RKO (cell line): ENCODE data around the gene ZKSCAN5.
"Not testable (repeated sequence)": the region's sequence is repeated elsewhere in the genome, so short reads cannot be mapped to it uniquely, and the experiment has no call there.

Experiments used
- DNase-seq: peaks from one replicate; pipeline ENCODE4 v3.0.0-alpha.2; 2016; ENCODE audit warnings: low spot score

ZKSCAN5 gene

GRCh38 chr7:99551767-99552463, 47.5 kb downstream of the ZKSCAN5 start, which contains the start of gene FAM200A:
Gene FAM200A, minus strand, starts transcription at chr7:99552114. Its CDS starts 3,707 bp downstream, at chr7:99548407.
- DNase-seq = peak; percentile 97

DNA sequence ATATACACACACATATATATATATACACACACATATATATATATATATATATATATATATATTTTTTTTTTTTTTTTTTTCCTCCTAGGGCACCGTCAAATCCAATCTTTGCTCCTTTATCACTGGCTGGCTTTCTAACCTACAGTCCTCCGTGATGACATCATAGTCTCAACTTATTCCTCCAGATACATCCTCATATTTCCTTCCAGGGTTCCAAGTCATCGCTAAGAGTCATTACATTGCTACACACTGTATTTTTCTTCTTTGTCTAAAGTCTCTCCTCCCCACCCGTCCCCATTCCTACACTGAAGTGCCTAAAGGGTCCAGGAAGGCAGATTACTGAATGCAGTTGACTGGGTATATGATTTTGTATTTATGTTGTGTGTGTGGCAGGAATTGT, 48.6 kb downstream of the ZKSCAN5 start:
- peak; percentile 51 for DNase-seq

- DNase-seq = no peak
These were observed 50.5 kb downstream of the ZKSCAN5 start for GRCh38 chr7:99554939-99555338.

DNA sequence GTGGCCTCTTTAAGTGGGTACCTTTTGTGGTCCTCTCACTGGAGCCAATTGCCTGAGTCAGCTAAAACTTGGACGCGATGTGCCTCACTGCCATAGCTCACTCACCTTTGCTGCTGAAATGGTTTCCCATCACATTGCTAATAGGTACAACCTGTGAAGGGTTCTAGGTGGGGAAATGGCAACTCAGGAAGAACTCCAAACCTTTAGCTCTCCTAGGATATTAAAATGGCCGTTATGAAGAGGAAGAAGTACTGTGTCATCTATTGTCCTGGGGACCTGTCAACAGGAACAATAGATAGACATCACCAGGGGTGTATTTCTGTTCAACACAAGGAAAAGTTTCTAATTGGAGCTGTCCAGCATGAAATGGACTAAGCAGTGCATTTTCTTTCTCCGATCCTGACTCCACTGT, 52.7 kb downstream of the ZKSCAN5 start:
- DNase-seq = peak; percentile 58

GRCh38 chr7:99557940-99558305, 53.5 kb downstream of the ZKSCAN5 start:
- DNase-seq = no peak

- peak; percentile 94 for DNase-seq
These were observed 54.1 kb downstream of the ZKSCAN5 start, which contains the start of gene ZNF655 for GRCh38 chr7:99558306-99559174. Gene ZNF655, plus strand, starts transcription at chr7:99558642. Its CDS starts 1,918 bp downstream, at chr7:99560560.

GRCh38 chr7:99559175-99559915, 54.9 kb downstream of the ZKSCAN5 start:
- peak; percentile 65 for DNase-seq

DNA sequence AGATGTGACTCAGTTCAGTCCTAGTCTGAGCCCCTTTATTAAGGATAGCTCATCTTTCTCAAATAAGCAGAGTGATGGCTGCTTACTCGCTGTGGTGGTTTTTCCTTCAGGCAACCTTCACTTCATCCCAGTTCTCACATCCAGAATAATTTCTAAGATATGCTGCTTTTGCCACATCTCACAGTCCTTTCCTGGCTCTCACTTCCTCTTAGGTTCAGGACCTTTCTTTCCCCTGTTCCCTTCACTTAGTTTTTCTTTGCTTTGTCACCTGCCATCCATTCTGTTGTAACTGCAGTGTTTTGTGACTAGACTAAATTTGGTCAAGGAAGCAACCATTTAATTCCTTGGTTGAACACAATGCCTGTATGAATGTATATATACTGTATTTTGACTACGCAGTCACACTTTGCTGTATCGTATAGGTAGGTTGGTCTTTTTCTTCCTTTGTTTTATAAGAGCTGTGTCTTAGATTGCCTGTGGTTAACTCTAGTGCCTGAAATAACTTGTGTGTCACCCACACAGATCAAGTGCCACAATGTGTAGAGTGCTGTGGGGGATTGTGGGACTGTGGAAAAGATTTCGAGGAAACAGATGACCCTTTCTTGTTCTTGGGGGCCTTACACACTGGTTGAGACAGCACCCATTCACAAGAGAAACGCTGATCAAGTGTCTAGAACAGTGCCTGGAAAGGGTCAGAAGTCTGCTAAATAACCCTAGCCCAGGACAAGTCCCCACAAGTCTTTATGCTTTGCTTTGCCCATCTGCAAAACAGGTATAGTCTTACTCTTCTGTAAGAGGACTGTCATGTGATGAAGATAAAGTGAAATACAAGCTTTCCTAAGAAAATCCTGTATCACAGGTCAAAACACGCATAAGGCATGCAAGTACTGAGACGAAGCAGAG, 56.6 kb downstream of the ZKSCAN5 start:
- peak; percentile 39 for DNase-seq

DNA sequence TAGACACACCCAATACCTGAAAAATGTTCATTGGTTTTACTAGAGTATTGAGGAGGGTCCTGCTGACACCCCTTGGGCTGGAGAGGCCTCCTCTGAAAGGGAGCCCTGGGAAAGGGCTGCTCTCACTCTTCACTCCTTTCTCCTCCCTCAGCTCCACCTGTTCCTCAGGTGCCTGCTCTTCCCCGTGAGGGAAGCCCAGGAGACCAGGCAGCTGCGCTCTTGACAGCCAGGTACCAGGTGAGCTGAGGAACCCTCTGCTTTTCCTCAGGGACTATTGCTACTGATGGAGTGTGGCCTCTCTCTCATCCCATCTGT, 57.2 kb downstream of the ZKSCAN5 start:
- no peak for DNase-seq

DNA sequence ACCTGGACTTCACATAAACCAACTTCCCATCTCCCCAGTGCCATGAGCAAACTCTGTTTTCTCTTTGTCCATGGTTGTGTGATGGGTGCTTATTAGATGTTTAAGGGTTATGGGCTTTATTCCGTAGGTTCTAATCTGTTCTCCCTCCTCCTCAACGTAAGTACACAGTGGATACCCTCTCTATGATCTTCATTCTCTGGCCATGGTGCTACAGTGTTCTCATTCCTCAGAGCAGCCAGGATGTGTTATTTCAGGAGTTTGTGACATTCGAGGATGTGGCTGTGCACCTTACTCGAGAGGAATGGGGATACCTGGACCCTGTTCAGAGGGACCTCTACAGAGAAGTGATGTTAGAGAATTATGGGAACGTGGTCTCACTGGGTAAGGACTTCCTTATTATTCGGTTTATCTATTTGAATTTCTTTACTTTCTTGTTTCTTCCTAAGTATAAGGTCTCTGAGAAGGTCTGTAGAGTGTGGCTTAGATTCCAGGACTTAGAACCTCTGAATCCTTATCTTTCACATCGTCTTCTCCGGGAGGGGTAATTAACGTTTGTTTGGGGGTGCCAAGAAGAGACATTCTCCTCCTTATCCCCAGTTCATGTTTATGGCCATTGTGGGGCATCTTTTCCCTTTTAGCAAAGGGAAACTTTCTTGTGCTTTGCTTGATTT, 57.8 kb downstream of the ZKSCAN5 start:
- DNase-seq = peak; percentile 31

GRCh38 chr7:99562832-99563231, 58.4 kb downstream of the ZKSCAN5 start:
- peak; percentile 100 for DNase-seq

GRCh38 chr7:99563650-99564049, 59.2 kb downstream of the ZKSCAN5 start:
- no peak for DNase-seq

GRCh38 chr7:99568770-99569169, 64.3 kb downstream of the ZKSCAN5 start:
- DNase-seq = not testable (repeated sequence)

- no peak for DNase-seq
These were observed 67.3 kb downstream of the ZKSCAN5 start for GRCh38 chr7:99571768-99572167.

GRCh38 chr7:99573257-99573656, 68.8 kb downstream of the ZKSCAN5 start:
- DNase-seq = no peak

GRCh38 chr7:99576251-99576650, 71.8 kb downstream of the ZKSCAN5 start:
- DNase-seq = no peak

- no peak for DNase-seq
These were observed 75.0 kb downstream of the ZKSCAN5 start for GRCh38 chr7:99579281-99579955.

DNA sequence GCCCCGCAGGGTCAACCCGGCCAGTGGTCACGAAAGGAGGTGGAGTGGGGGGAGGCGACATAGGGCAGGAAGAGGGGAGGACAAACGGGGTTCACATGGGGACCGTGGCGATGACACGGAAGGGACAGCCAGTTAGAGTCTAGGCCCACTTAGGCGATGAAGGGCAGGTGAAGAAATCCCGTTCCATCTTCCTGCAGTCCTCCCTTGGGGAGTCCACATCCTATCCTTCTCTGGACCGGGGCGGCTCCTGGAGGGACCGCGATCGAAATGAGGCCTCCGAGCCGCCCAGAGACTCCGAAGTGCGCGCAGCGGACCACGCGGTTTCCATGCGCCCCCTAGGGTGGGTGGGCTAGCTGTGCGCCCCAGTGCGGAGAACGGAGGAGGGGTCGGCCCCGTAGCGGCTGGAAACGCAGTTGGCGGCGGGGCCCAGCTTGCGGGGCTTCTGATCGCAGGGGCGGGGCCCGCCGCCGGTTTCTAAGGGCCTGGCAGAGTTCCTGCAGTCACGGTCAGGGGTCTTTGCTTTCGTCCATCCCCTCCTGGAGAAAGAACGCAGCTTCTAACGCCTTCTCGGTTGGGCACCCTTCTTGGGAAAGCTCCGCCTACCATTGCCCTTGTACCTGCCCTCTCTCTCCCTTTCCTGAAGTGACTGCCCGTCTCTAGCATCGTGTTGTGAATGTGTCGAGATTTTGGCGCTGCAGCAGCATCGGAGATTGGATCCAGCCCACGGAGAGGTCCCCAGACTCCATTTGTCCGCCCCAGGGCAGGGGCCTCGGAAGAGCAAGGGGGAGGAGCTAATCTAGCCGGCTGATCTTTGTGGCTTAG, 75.7 kb downstream of the ZKSCAN5 start:
- no peak for DNase-seq

DNA sequence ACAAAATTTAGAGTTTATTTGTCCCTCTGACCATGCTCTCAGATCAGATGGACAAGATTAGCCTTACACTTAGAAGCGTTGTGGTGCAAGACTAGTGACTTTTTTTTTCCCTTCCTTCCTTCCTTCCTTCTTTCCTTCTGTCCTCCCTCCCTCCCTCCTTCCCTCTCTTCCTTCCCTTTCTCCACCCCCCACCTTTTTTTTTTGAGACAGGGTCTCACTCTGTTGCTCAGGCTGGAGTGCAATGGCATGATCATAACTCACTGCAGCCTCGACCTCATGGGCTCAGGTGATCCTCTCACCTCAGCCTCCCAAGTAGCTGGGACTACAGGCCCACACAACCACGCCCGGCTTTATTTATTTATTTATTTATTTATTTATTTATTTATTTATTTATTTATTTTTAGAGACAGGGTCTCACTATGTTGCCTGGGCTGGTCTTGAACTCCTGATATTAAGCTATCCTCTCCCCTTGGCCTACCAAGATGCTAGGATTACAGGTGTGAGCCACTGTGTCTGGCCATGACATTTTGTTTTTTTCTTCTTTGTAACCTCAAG, 76.4 kb downstream of the ZKSCAN5 start:
- DNase-seq = not testable (repeated sequence)
